Testis (tissue), 2 donors: ENCODE data around the gene TXN.

ENCODE experiments used
- CTCF ChIP-seq, 3 experiments: fragments of 450-650 bp in 2 of 3; fragments of 200-600 bp in 1 of 3; sonication (generic) in 1 of 3; IDR thresholded peaks; one replicate each; pipeline ENCODE4 v1.5.1; 2016 to 2019; ENCODE audit warnings: antibody characterized with exemption in 3 of 3, mild to moderate bottlenecking in 2 of 3, moderate library complexity in 1 of 3
- POLR2A ChIP-seq: fragments of 450-650 bp; IDR thresholded peaks from one replicate; pipeline ENCODE4 v1.6.1; 2017; ENCODE audit warnings: antibody characterized with exemption, mild to moderate bottlenecking, moderate library complexity

- TF ChIP-seq CTCF (IDR thresholded peaks at IDR 0.05) = no peak
- TF ChIP-seq POLR2A = no peak
Measured at GRCh38 chr9:110241858-110242321, 14.4 kb downstream of the TXN start.
